A549 treated with Hydrocortisone at 1 μM for 4 hours (cell line): ENCODE data around the gene SSX4B. TPM values are rescaled to one million over a fixed set of nuclear protein-coding genes. Genes with fewer than 3 reads are reported as not detected.

ENCODE experiments used
- total RNA-seq: library from RNA; stranded (reverse); fragments of 200-300 nt; extraction: Qiagen RNA extraction; gene quantifications from 5 replicates; pipeline ENCODE4 v1.2.3, GENCODE V29; 2022

SSX4B gene
- not detected in 5 replicates for total RNA-seq

DNA sequence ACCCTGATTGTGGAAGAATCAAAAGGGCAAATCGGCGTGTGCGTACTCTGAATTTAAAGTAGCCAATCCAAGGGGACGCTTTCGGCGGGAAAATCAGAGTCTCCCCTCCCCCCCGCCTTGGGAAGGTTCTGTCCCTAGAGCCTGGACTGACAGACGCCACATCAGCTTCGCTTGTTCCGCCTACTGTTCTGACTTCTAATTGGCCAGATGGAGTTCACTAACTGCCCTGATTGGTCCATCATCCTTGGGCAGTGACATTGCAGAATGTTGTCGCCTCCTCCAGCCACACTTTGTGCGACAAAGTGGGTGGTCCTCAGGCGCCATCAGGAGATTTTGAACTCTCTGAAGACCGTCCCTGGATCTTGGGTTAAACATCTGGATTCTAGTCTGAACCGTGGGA is at the start of gene SSX4B:
SSX4B (minus strand) TSS at position 101 of the 400 bp plus-strand sequence. CDS start 588 bp downstream, outside the sequence.

DNA sequence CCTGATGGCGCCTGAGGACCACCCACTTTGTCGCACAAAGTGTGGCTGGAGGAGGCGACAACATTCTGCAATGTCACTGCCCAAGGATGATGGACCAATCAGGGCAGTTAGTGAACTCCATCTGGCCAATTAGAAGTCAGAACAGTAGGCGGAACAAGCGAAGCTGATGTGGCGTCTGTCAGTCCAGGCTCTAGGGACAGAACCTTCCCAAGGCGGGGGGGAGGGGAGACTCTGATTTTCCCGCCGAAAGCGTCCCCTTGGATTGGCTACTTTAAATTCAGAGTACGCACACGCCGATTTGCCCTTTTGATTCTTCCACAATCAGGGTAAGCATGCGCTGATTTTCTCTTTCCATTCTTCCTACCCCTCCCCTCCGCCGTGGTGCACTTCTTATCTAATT is 28.5 kb downstream of the SSX4B start, which contains the start of gene SSX4:
SSX4 (plus strand) TSS at position 301 of the 400 bp plus-strand sequence. CDS start 515 bp downstream, outside the sequence.

DNA sequence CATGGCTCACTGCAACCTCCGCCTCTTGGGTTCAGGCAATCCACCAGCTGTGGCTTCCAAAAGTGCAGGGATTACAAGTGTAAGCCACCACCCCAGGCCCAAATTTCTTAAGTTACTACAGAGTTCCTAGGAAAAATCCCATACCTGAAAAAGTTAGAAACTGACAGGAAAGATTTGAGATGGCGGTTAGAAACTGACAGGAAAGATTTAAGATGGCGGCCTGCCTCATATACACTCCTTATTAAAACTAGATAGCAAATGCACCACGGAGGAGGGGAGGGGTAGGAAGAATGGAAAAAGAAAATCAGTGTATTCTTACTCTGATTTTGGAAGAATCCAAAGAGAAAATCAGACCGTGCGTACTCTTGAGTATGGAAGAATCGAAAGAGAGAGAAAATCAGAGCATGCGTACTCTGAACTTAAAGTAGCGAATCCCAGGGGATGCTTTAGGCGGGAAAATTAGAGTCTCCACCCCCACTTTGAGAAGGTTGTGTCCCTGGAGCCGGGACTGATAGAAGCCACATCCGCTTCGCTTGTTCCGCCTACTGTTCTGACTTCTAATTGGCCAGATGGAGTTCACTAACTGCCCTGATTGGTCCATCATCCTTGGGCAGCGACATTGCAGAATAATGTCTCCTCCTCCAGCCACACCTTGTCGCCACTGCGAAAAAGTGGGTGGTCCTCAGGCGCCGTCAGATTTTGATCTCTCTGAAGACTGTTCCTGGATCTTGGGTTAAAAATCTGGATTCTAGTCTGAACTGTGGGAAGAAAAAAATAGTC is 55.3 kb downstream of the SSX4B start, which contains the start of gene SSX3:
SSX3 (minus strand) TSS at position 389 of the 780 bp plus-strand sequence. CDS start 1,454 bp downstream, outside the sequence.

Other genes starting within 250 kb of the SSX4B start
- gene SSX5, start 215.2 kb downstream of the SSX4B start, total RNA-seq = not detected in 5 replicates
- not detected in 5 replicates for gene SSX1, start 156.6 kb downstream of the SSX4B start, total RNA-seq
- gene SSX3, start 55.3 kb downstream of the SSX4B start, total RNA-seq = not detected in 5 replicates
- gene SSX4, start 28.4 kb downstream of the SSX4B start, total RNA-seq = not detected in 5 replicates
- 0.18 to 0.38 TPM (median 0.26 TPM) in 5 replicates for gene SLC38A5, start 58.3 kb upstream of the SSX4B start, total RNA-seq
- gene FTSJ1, start 64.2 kb upstream of the SSX4B start, total RNA-seq = 68.5 to 73.8 TPM (median 70.9 TPM) in 5 replicates
- 15.4 to 17.4 TPM (median 16.0 TPM) in 5 replicates for gene PORCN, start 97.0 kb upstream of the SSX4B start, total RNA-seq
- gene EBP, start 109.8 kb upstream of the SSX4B start, total RNA-seq = 138 to 157 TPM (median 148 TPM) in 5 replicates
- gene TBC1D25, start 127.8 kb upstream of the SSX4B start, total RNA-seq = 10.0 to 16.4 TPM (median 12.6 TPM) in 5 replicates
- gene RBM3, start 162.5 kb upstream of the SSX4B start, total RNA-seq = 345 to 656 TPM (median 367 TPM) in 5 replicates
- gene WDR13, start 185.5 kb upstream of the SSX4B start, total RNA-seq = 58.8 to 99.9 TPM (median 84.2 TPM) in 5 replicates